ENCODE results near the gene WFDC5.

The WFDC5 gene

GRCh38 chr20:45092898-45093297, 22.1 kb downstream of the WFDC5 start:
- no peak for TF ChIP-seq CTCF (IDR thresholded peaks at IDR 0.05; ENCODE audit: insufficient read depth, low read length, poor library complexity, severe bottlenecking)
- no peak for TF ChIP-seq EZH2phosphoT487 (conservative IDR thresholded peaks at IDR 0.05; ENCODE audit: low read length)
- H3K4me2 ChIP-seq (ENCODE audit: low read depth, low read length, poor library complexity, severe bottlenecking): no peak overlapping the region
- no peak overlapping the region for H2AFZ ChIP-seq (ENCODE audit: low read depth, low read length, severe bottlenecking)
- H3K36me3 ChIP-seq (ENCODE audit: low read length): no peaks in the 10 kb centered on the region
- H3K79me2 ChIP-seq (ENCODE audit: insufficient read depth, low read length): no peaks in the 10 kb centered on the region
- no peaks in the 10 kb centered on the region for H3K27me3 ChIP-seq (ENCODE audit: low read length)
- H3K9me3 ChIP-seq (ENCODE audit: insufficient read depth, low read length): no peaks in the 10 kb centered on the region
- no peaks in the 10 kb centered on the region for H4K20me1 ChIP-seq (ENCODE audit: low read depth, low read length)
- H3K4me3 ChIP-seq (ENCODE audit: insufficient read depth, low read length, poor library complexity, severe bottlenecking): no peak overlapping the region
- H3K9me2 ChIP-seq (replicated peaks; ENCODE audit: insufficient read depth, low read length): no peaks in the 10 kb centered on the region
- H3K9ac ChIP-seq (ENCODE audit: low read length): no peak overlapping the region
- no peaks in the 10 kb centered on the region for H3F3A ChIP-seq (ENCODE audit: insufficient read depth)
- H3K27ac ChIP-seq (ENCODE audit: low read depth, low read length): no peak overlapping the region

GRCh38 chr20:45091366-45091765, 23.6 kb downstream of the WFDC5 start:
- Histone ChIP-seq H3K27me3 (ENCODE audit: low read length) (no peaks in the 10 kb centered on the region), H4K20me1 (ENCODE audit: low read depth, low read length) (no peaks in the 10 kb centered on the region), H3K36me3 (ENCODE audit: low read length) (no peaks in the 10 kb centered on the region), H2AFZ (ENCODE audit: low read depth, low read length, severe bottlenecking) (no peak overlapping the region), H3K9ac (ENCODE audit: low read length) (no peak overlapping the region), H3F3A (ENCODE audit: insufficient read depth) (no peaks in the 10 kb centered on the region), H3K4me2 (ENCODE audit: low read depth, low read length, poor library complexity, severe bottlenecking) (no peak overlapping the region), H3K4me3 (ENCODE audit: insufficient read depth, low read length, poor library complexity, severe bottlenecking) (no peak overlapping the region), H3K79me2 (ENCODE audit: insufficient read depth, low read length) (no peaks in the 10 kb centered on the region), H3K27ac (ENCODE audit: low read depth, low read length) (no peak overlapping the region), H3K9me2 (replicated peaks; ENCODE audit: insufficient read depth, low read length) (no peaks in the 10 kb centered on the region), H3K9me3 (ENCODE audit: insufficient read depth, low read length) (no peaks in the 10 kb centered on the region)
- TF ChIP-seq CTCF (IDR thresholded peaks at IDR 0.05; ENCODE audit: insufficient read depth, low read length, poor library complexity, severe bottlenecking) (no peak), EZH2phosphoT487 (conservative IDR thresholded peaks at IDR 0.05; ENCODE audit: low read length) (no peak)

GRCh38 chr20:45090481-45090880, 24.5 kb downstream of the WFDC5 start:
- Histone ChIP-seq H3K9me3 (ENCODE audit: insufficient read depth, low read length) (no peaks in the 10 kb centered on the region), H3K36me3 (ENCODE audit: low read length) (no peaks in the 10 kb centered on the region), H4K20me1 (ENCODE audit: low read depth, low read length) (no peaks in the 10 kb centered on the region), H3K27ac (ENCODE audit: low read depth, low read length) (no peak overlapping the region), H3K27me3 (ENCODE audit: low read length) (no peaks in the 10 kb centered on the region), H3K79me2 (ENCODE audit: insufficient read depth, low read length) (no peaks in the 10 kb centered on the region), H3K4me2 (ENCODE audit: low read depth, low read length, poor library complexity, severe bottlenecking) (no peak overlapping the region), H3F3A (ENCODE audit: insufficient read depth) (no peaks in the 10 kb centered on the region), H2AFZ (ENCODE audit: low read depth, low read length, severe bottlenecking) (no peak overlapping the region), H3K4me3 (ENCODE audit: insufficient read depth, low read length, poor library complexity, severe bottlenecking) (no peak overlapping the region), H3K9me2 (replicated peaks; ENCODE audit: insufficient read depth, low read length) (no peaks in the 10 kb centered on the region), H3K9ac (ENCODE audit: low read length) (no peak overlapping the region)
- TF ChIP-seq EZH2phosphoT487 (conservative IDR thresholded peaks at IDR 0.05; ENCODE audit: low read length): no peak
- no peak for TF ChIP-seq CTCF (IDR thresholded peaks at IDR 0.05; ENCODE audit: insufficient read depth, low read length, poor library complexity, severe bottlenecking)

Measured in SU-DHL-6 (cell line).